OCI-LY7 (cell line): ENCODE results near the gene RTN4IP1. TPM values are rescaled to one million over a fixed set of nuclear protein-coding genes. Genes with fewer than 3 reads are reported as not detected.
A peak's percentile ranks its signal among the peaks of the same experiment; 100 is the strongest.

Experiments used
- Bru-seq: library from RNA; stranded (reverse); fragments of 400-500 nt; gene quantifications from one replicate; lab custom pipeline; 2021; lab: Mats Ljungman, UMichigan
- BruChase-seq, 2 experiments: library from RNA; stranded (reverse); fragments of 400-500 nt; gene quantifications; one replicate each; lab custom pipeline; 2021; lab: Mats Ljungman, UMichigan
- BruUV-seq: library from RNA; stranded (reverse); fragments of 400-500 nt; replicated peaks from 2 replicates; lab custom pipeline; 2021; lab: Mats Ljungman, UMichigan
- CTCF ChIA-PET: fragments of 300-600 bp; sonication (Branson Sonifier 250); formaldehyde crosslinking; loops from one replicate; lab custom pipeline; 2022; ENCODE audit warnings: antibody characterized with exemption; ENCODE audit not compliant: unreplicated experiment; lab: Charles Lee
- POLR2A ChIA-PET: fragments of 300-600 bp; sonication (Branson Sonifier 250); formaldehyde crosslinking; loops from one replicate; lab custom pipeline; 2022; ENCODE audit warnings: antibody characterized with exemption; lab: Charles Lee
- DNase-seq: peaks from one replicate; pipeline ENCODE4 v3.0.0-alpha.2; 2015; ENCODE audit warnings: low spot score
- H2AFZ ChIP-seq: fragments of 200-600 bp; sonication (generic), shearing (Covaris generic); 2 replicates; pipeline ENCODE4 v1.6.1; 2014; ENCODE audit warnings: mild to moderate bottlenecking, antibody characterized with exemption, low read length, moderate library complexity
- H3K27ac ChIP-seq: fragments of 200-600 bp; sonication (generic); 2 replicates; pipeline ENCODE4 v1.5.1; 2014; ENCODE audit warnings: mixed run types, low read depth, mild to moderate bottlenecking, moderate library complexity, low read length, inconsistent platforms; ENCODE audit not compliant: poor library complexity, severe bottlenecking
- H3K36me3 ChIP-seq: fragments of 200-600 bp; sonication (generic); 2 replicates; pipeline ENCODE4 v1.6.1; 2014; ENCODE audit warnings: mild to moderate bottlenecking, antibody characterized with exemption, low read length, moderate library complexity, mixed read lengths; ENCODE audit not compliant: insufficient read depth
- H3K4me1 ChIP-seq: fragments of 200-600 bp; sonication (generic); 2 replicates; pipeline ENCODE4 v1.5.1; 2014; ENCODE audit warnings: mild to moderate bottlenecking, low read length; ENCODE audit not compliant: insufficient read depth, poor library complexity, severe bottlenecking
- H3K4me2 ChIP-seq: fragments of 200-600 bp; sonication (generic); 2 replicates; pipeline ENCODE4 v1.6.1; 2014; ENCODE audit warnings: mild to moderate bottlenecking, low read length
- H3K4me3 ChIP-seq: fragments of 200-600 bp; sonication (generic); 2 replicates; pipeline ENCODE4 v1.5.1; 2014; ENCODE audit warnings: mild to moderate bottlenecking, low read depth, low read length; ENCODE audit not compliant: poor library complexity, severe bottlenecking
- H3K79me2 ChIP-seq: fragments of 200-600 bp; sonication (generic); 2 replicates; pipeline ENCODE4 v1.6.1; 2016; ENCODE audit warnings: low read depth, mild to moderate bottlenecking, low read length, moderate library complexity, mixed read lengths; ENCODE audit not compliant: insufficient read depth
- H3K9me2 ChIP-seq: fragments of 200-600 bp; sonication (generic); 2 replicates; pipeline ENCODE4 v1.6.1; 2016; ENCODE audit warnings: mild to moderate bottlenecking, low read length, mixed read lengths; ENCODE audit not compliant: insufficient read depth
- H3K9me3 ChIP-seq: fragments of 200-600 bp; sonication (generic); 2 replicates; pipeline ENCODE4 v1.6.1; 2014; ENCODE audit warnings: mild to moderate bottlenecking, mixed run types, low read length, mixed read lengths
- H4K20me1 ChIP-seq: fragments of 200-600 bp; sonication (generic); 2 replicates; pipeline ENCODE4 v1.6.1; 2014; ENCODE audit warnings: mild to moderate bottlenecking, antibody characterized with exemption, low read length, moderate library complexity, mixed read lengths; ENCODE audit not compliant: insufficient read depth
- EZH2phosphoT487 ChIP-seq: fragments of 200-600 bp; sonication (generic); IDR thresholded peaks from 2 replicates; pipeline ENCODE4 v1.6.1; 2018; ENCODE audit warnings: low read depth, borderline replicate concordance, mild to moderate bottlenecking, mixed run types, antibody characterized with exemption, low read length, moderate library complexity, mixed read lengths
- intact Hi-C: fragments of 100-400 bp; cut with micrococcal nuclease; formaldehyde crosslinking; loops from one replicate; pipeline ENCODE4 v1.10.0; 2022; ENCODE audit not compliant: unreplicated experiment
- long read RNA-seq: library from polyadenylated mRNA; stranded (forward); transcript quantifications from one replicate; pipeline ENCODE4 v2.0.0, GENCODE V29; 2022
- total RNA-seq, 2 experiments: library from RNA; depleted of rRNA in 1 of 2; stranded (reverse); fragments of >200 nt in 1 of 2; shearing (Covaris generic) in 1 of 2; gene quantifications; 2 replicates each; pipeline ENCODE4 v1.2.3, GENCODE V29; 2014 to 2022
- TF ChIP-seq, protein P1 (sequence below): fragments of 200-600 bp; sonication (generic); conservative IDR thresholded peaks from 2 replicates; pipeline ENCODE4 v1.5.1; 2014; ENCODE audit warnings: mild to moderate bottlenecking, antibody characterized with exemption, low read length, moderate library complexity, mixed read lengths

RTN4IP1 gene, protein sequence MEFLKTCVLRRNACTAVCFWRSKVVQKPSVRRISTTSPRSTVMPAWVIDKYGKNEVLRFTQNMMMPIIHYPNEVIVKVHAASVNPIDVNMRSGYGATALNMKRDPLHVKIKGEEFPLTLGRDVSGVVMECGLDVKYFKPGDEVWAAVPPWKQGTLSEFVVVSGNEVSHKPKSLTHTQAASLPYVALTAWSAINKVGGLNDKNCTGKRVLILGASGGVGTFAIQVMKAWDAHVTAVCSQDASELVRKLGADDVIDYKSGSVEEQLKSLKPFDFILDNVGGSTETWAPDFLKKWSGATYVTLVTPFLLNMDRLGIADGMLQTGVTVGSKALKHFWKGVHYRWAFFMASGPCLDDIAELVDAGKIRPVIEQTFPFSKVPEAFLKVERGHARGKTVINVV
- total RNA-seq (2014; rRNA removed; shearing (Covaris generic)) (25.2 TPM in 2 replicates), total RNA-seq (2022) (51.4 and 58.1 TPM in 2 replicates), Bru-seq, nascent RNA (percentile 90 among the genes with signal in this experiment), BruChase-seq, experiment 1, labeled RNA remaining after a 6-hour chase (percentile 86 among the genes with signal in this experiment), BruChase-seq, experiment 2, labeled RNA remaining after a 2-hour chase (percentile 81 among the genes with signal in this experiment)
- long read RNA-seq, transcript RTN4IP1-201 (9 exons, 1,682 nt): major isoform, 120 of 153 reads
- long read RNA-seq, partial matches to known transcripts: 3 of 153 reads
- long read RNA-seq, other reads (novel, unspliced or antisense): 29 of 153 reads

DNA sequence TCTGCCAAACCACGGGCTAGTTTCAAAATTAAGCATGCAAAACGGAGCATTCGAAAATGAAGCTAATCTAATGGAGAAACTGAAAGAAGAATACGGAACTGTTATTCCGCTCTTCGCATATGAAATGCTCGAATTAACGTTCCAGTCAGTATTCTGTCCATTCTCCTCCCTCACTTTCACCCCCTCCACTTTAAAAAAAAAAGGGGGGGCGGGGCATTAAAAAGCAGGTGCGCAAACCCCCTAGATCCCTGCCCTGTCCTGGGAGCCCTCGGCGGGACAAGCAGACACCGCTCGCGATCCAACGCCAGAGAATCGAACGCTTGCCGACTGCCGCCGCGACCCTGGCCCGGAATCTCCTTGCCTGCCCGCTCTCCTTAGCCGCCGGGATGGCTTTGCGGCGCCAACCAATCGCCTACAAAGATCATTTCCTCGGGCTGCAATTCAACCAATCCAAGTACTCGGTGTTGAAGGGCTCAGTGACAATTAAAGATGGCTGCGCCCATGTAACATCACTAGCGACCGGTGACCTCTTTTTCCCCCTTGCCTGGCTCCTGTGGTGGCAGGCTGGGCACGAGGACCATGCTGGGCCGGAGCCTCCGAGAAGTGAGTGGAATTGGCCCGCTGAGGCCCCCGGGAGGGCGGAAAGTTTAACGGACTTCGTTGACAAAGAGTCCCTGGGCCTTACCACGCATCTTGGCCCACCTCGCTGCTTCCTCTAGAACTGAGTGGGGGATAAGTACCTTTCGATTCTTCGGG lies at the start of gene RTN4IP1, which contains the start of gene QRSL1:
Gene RTN4IP1, minus strand, starts transcription at position 396 of the 756 bp plus-strand sequence. CDS start 477 bp downstream, outside the sequence.
Gene QRSL1, plus strand, starts transcription at position 476 of the 756 bp plus-strand sequence. Its CDS starts 104 bp downstream, at position 580.
- TF ChIP-seq, protein P1, sequence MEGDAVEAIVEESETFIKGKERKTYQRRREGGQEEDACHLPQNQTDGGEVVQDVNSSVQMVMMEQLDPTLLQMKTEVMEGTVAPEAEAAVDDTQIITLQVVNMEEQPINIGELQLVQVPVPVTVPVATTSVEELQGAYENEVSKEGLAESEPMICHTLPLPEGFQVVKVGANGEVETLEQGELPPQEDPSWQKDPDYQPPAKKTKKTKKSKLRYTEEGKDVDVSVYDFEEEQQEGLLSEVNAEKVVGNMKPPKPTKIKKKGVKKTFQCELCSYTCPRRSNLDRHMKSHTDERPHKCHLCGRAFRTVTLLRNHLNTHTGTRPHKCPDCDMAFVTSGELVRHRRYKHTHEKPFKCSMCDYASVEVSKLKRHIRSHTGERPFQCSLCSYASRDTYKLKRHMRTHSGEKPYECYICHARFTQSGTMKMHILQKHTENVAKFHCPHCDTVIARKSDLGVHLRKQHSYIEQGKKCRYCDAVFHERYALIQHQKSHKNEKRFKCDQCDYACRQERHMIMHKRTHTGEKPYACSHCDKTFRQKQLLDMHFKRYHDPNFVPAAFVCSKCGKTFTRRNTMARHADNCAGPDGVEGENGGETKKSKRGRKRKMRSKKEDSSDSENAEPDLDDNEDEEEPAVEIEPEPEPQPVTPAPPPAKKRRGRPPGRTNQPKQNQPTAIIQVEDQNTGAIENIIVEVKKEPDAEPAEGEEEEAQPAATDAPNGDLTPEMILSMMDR: no peak
- TF ChIP-seq EZH2phosphoT487: no peak
- BruUV-seq: no TSS peak
- intact Hi-C loops: loop anchor here (1.0 to 5.0 kb wide), 6 partner anchors 8 to 488 kb away; partner anchors contain the start of genes BEND3 and CD24
- peak within 1 kb of the TSS; percentile 83 for H3K4me3 ChIP-seq
- H3K4me2 ChIP-seq: peak within 1 kb of the TSS; percentile 91
- H4K20me1 ChIP-seq: no peaks in the 10 kb centered on the region
- H3K27ac ChIP-seq: peak within 1 kb of the TSS; percentile 98
- ChIA-PET CTCF (no interaction called here), POLR2A (interaction anchor here (0.7 to 18.3 kb wide), 13 partner anchors 10 to 347 kb away, joined by 3 to 295 read pairs (median 8); partner anchors contain the start of gene CD24)
- H3K9me2 ChIP-seq: no peaks in the 10 kb centered on the region
- H2AFZ ChIP-seq: no peak within 1 kb of the TSS; the same call in 1 of the 2 replicates
- peaks cover 20% of the 10 kb centered on the region for H3K36me3 ChIP-seq
- peaks cover 54% of the 10 kb centered on the region for H3K4me1 ChIP-seq
- H3K9me3 ChIP-seq: 0 out of 2 replicates have a peak, but pooled peaks cover 4% of the 10 kb centered on the region
- DNase-seq: peak; percentile 95
- H3K79me2 ChIP-seq: peaks cover 98% of the 10 kb centered on the region

DNA sequence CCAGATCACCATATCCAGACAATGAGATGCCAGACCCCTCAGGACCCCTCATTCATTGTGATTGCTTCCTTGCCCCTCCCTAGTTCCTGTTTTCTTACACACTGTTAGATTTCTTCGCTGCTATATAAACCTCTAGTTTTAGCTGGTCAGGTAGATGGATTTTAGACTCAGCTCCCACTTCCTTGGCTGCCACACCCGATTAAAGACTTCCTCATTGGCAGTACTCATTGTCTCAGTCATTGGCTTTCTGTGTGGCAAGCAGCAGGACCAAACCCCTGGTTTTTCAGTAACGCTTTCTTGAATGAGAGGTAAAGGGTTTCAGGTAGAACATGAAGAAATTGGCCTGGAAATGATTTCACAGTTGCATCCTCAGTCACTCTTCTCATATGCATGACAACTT lies 48.0 kb upstream of the RTN4IP1 start:
- Histone ChIP-seq H3K79me2 (no peaks in the 10 kb centered on the region), H3K9me3 (no peaks in the 10 kb centered on the region), H3K9me2 (no peaks in the 10 kb centered on the region), H3K4me3 (peak overlapping the region; percentile 5), H3K27ac (peak overlapping the region; percentile 56), H3K4me2 (peak overlapping the region; percentile 38), H3K36me3 (no peaks in the 10 kb centered on the region), H4K20me1 (no peaks in the 10 kb centered on the region), H3K4me1 (peaks cover 25% of the 10 kb centered on the region), H2AFZ (peak overlapping the region; percentile 88)
- no peak for DNase-seq
- ChIA-PET POLR2A (interaction anchor here (1.0 kb wide), 1 partner anchor 10 kb away, joined by 3 read pairs; no protein-coding TSS in a partner anchor), CTCF (no interaction called here)
- intact Hi-C loops: no loop called here
- TF ChIP-seq, protein P1: no peak
- no peak for TF ChIP-seq EZH2phosphoT487
- BruUV-seq: no TSS peak
